ENCODE measurements around the gene ATOH8. TPM values are rescaled to one million over a fixed set of nuclear protein-coding genes. Genes with fewer than 3 reads are reported as not detected.

ATOH8 gene
- total RNA-seq, 1 experiment from 2014 or later, result 0.20 TPM

DNA sequence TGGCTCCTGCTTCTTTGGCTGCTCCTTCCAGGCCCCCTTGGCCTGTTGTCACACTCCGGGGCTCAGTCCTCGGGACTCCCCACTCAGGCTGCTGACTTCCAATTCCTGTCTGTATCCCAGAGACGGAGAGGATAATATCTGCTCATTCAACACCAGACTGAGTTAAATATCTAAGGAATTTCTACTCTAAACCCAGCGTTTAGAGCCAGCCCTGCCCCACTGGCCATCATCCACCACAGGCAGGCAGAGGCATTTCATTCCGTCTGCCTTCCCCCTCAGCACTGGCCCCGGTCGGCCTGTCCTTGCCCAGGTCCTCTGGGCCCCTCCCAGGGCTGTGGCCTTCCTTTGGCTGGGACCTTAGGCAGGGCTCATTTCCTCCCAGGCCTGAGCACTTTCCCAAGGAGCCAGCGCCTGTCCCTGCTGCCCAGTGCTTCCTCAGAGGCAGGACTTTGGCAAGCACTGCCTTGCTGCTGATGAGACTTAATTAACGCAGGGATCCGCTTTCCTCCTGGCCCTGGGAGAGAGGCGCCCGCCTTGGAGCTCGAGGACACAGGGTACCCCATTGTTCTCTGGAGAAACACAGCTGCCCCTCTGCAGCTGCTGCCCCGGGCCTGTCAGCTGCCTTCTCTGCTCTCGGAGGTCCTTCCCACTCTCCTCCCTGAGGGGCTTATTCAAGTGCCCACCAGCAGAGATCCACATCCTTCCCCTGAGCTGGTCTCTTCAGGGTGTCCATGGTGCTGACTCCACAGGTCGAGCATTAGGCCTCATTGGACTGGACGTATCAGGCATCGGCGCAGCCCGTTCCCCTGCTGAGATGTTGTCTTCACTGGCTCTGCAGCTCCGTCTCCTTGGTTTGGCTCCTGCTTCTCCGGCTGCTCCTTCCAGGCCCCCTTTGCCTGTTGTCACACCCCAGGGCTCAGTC is 42.8 kb downstream of the ATOH8 start:
- Histone ChIP-seq H2BK120ac (ENCODE audit: low read depth, low read length, poor library complexity, severe bottlenecking) (no peak overlapping the region), H2BK12ac (ENCODE audit: insufficient read length, low read depth, low read length) (no peak overlapping the region), H3K4me1 (ENCODE audit: insufficient read depth, low read length) (no peaks in the 10 kb centered on the region), H3K9me3 (ENCODE audit: control insufficient read depth, low read depth, low read length) (no peaks in the 10 kb centered on the region), H3K23ac (ENCODE audit: insufficient read length, low read depth, low read length) (no peak overlapping the region), H4K91ac (ENCODE audit: insufficient read length, low read depth, low read length) (no peak overlapping the region), H3T11ph (ENCODE audit: low read length) (no peak overlapping the region), H4K8ac (replicated peaks; ENCODE audit: insufficient read length, low read depth, low read length) (no peak overlapping the region), H3K56ac (ENCODE audit: insufficient read length, low read depth, low read length) (no peak overlapping the region), H3K14ac (ENCODE audit: insufficient read depth, low read length) (no peak overlapping the region), H3K23me2 (ENCODE audit: insufficient read length, low read depth, low read length, poor library complexity, severe bottlenecking) (no peaks in the 10 kb centered on the region), H4K5ac (ENCODE audit: insufficient read length, low read depth, low read length) (no peak overlapping the region), H3K9ac (ENCODE audit: extremely low read depth, insufficient read length, low read length) (no peak overlapping the region), H2BK5ac (ENCODE audit: insufficient read length, low read length) (no peak overlapping the region), H3K18ac (ENCODE audit: insufficient read length, low read depth, low read length) (no peak overlapping the region), H3K27me3 (ENCODE audit: insufficient read depth, low read length) (no peaks in the 10 kb centered on the region; the same call in 1 of the 2 replicates), H2AK5ac (ENCODE audit: insufficient read length, low read length) (no peak overlapping the region), H3K27ac (ENCODE audit: insufficient read length, low read depth, low read length) (no peak overlapping the region), H3K79me1 (ENCODE audit: insufficient read depth, low read depth, low read length, poor library complexity, severe bottlenecking) (no peaks in the 10 kb centered on the region), H2BK20ac (ENCODE audit: low read depth, low read length, poor library complexity, severe bottlenecking) (no peak overlapping the region), H4K20me1 (ENCODE audit: control insufficient read depth, insufficient read depth, insufficient read length) (no peaks in the 10 kb centered on the region), H2BK15ac (ENCODE audit: low read depth, low read length) (no peak overlapping the region), H3K4ac (ENCODE audit: low read depth, low read length) (no peak overlapping the region), H3K79me2 (ENCODE audit: insufficient read depth, low read length) (no peaks in the 10 kb centered on the region), H3K4me2 (ENCODE audit: insufficient read depth, insufficient read length, low read length) (no peak overlapping the region), H2AFZ (ENCODE audit: low read length) (no peak overlapping the region)
- Mint-ChIP-seq H3K27me3 (ENCODE audit: low read depth) (peaks cover 35% of the 10 kb centered on the region), H3K4me1 (peaks cover 4 to 9% of the 10 kb centered on the region in 2 experiments; a peak in 3 of 4 replicates), H3K36me3 (ENCODE audit: insufficient read depth in 1 of 3, low read depth in 3 of 3) (no peaks in the 10 kb centered on the region; a peak in 1 of 7 replicates), H3K4me3 (no peak overlapping the region), H3K27ac (no peak overlapping the region), H3K9me3 (no peaks in the 10 kb centered on the region)
- TF ChIP-seq, protein P1, sequence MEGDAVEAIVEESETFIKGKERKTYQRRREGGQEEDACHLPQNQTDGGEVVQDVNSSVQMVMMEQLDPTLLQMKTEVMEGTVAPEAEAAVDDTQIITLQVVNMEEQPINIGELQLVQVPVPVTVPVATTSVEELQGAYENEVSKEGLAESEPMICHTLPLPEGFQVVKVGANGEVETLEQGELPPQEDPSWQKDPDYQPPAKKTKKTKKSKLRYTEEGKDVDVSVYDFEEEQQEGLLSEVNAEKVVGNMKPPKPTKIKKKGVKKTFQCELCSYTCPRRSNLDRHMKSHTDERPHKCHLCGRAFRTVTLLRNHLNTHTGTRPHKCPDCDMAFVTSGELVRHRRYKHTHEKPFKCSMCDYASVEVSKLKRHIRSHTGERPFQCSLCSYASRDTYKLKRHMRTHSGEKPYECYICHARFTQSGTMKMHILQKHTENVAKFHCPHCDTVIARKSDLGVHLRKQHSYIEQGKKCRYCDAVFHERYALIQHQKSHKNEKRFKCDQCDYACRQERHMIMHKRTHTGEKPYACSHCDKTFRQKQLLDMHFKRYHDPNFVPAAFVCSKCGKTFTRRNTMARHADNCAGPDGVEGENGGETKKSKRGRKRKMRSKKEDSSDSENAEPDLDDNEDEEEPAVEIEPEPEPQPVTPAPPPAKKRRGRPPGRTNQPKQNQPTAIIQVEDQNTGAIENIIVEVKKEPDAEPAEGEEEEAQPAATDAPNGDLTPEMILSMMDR (conservative IDR thresholded peaks at IDR 0.05), result no peak
- DNase-seq, result no peak
- no CpG with 5 or more reads among the region's 22 CpGs for WGBS (ENCODE audit: extremely low coverage, insufficient read length, low lambda C conversion rate)
